GM19025 (cell line): ENCODE results near the gene KIFC1.
"Not testable (repeated sequence)": the region's sequence is repeated elsewhere in the genome, so short reads cannot be mapped to it uniquely, and the experiment has no call there.

Source experiments
- ATAC-seq: cut with Tn5 transposase; IDR thresholded peaks from one replicate; pipeline ENCODE4 v1.9.1; 2021; ENCODE audit warnings: mild to moderate bottlenecking, low read depth, moderate library complexity; ENCODE audit not compliant: unreplicated experiment

KIFC1 gene, protein sequence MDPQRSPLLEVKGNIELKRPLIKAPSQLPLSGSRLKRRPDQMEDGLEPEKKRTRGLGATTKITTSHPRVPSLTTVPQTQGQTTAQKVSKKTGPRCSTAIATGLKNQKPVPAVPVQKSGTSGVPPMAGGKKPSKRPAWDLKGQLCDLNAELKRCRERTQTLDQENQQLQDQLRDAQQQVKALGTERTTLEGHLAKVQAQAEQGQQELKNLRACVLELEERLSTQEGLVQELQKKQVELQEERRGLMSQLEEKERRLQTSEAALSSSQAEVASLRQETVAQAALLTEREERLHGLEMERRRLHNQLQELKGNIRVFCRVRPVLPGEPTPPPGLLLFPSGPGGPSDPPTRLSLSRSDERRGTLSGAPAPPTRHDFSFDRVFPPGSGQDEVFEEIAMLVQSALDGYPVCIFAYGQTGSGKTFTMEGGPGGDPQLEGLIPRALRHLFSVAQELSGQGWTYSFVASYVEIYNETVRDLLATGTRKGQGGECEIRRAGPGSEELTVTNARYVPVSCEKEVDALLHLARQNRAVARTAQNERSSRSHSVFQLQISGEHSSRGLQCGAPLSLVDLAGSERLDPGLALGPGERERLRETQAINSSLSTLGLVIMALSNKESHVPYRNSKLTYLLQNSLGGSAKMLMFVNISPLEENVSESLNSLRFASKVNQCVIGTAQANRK

GRCh38 chr6:33391278-33391921 is at the start of gene KIFC1:
Gene KIFC1 (plus strand): TSS chr6:33391823. CDS start chr6:33391986, 163 bp downstream.
- peak; percentile 87 for ATAC-seq

DNA sequence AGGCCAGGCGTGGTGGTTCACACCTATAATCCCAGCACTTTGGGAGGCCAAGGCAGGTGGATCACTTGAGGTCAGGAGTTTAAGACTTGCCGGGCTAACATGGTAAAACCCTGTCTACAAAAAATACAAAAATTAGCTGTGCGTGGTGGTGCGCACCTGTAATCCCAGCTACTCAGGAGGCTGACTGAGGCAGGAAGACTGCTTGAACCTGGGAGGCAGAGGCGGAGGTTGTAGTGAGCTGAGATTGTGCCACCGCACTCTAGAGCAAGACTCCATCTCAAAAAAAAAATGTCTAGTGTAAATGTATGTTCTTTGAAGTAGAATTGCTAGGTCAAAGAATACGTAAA is 48.0 kb upstream of the KIFC1 start:
- ATAC-seq, result not testable (repeated sequence)

- ATAC-seq, result no peak
Measured at GRCh38 chr6:33343953-33344611, 47.5 kb upstream of the KIFC1 start.

- no peak for ATAC-seq
Measured at GRCh38 chr6:33344701-33345697, 46.6 kb upstream of the KIFC1 start.

DNA sequence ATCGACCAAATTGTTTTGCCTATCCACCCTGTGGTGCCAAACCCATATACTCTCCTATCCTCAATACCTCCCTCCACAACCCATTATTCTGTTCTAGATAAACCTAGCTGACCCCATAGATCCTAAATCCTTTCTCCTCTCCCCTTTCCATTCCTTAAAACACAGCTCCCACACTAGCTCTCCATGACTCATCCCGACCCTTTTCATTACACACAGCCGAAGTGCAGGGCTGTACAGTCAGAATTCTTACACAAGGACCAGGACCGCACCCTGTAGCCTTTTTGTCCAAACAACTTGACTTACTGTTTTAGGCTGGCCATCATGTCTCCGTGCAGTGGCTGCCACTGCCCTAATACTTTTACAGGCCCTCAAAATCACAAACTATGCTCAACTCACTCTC is 44.7 kb upstream of the KIFC1 start:
- ATAC-seq, result not testable (repeated sequence)

- ATAC-seq, result no peak
Measured at GRCh38 chr6:33347816-33348215, 43.8 kb upstream of the KIFC1 start.

DNA sequence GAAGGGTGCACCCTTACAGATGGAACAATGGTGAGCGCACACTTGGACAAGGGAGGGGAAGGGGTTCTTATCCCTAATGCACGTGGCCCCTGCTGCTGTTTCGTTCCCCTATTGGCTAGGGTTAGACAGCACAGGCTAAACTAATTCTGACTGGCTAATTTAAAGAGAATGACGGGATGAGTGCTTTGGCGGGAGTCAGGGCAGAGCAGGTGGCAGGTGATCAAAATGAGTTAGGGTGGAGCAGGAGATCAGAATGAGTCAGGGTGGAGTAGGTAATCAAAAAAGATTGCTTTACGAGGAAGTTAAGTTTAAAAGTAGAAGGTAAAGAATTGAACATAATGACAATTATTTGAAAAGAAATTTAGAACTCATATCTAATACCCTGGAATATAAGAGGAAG is 35.8 kb upstream of the KIFC1 start:
- ATAC-seq, result not testable (repeated sequence)

DNA sequence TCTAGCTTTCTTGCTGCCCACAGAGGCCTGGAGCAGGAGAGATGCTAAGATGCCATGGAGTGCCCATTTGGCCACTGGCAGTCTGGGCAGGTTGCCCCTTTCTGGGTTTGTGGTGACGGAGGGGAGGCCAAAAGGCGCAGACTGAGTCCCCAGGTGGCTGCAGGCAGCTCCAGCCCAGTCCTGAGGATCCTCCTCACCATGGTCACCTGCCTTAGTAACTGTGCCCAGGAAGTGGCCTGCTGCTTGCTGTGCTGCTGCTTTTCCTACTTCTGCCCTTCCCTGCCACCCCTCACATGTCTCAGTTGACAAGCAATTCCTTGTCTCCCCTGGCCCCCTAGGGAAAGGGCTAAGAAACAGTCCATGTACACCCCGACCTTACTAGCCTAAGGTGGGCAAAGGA is 35.3 kb upstream of the KIFC1 start:
- no peak for ATAC-seq

- not testable (repeated sequence) for ATAC-seq
Measured at GRCh38 chr6:33357160-33357871, 34.3 kb upstream of the KIFC1 start.

GRCh38 chr6:33359331-33359730 is 32.3 kb upstream of the KIFC1 start:
- no peak for ATAC-seq

DNA sequence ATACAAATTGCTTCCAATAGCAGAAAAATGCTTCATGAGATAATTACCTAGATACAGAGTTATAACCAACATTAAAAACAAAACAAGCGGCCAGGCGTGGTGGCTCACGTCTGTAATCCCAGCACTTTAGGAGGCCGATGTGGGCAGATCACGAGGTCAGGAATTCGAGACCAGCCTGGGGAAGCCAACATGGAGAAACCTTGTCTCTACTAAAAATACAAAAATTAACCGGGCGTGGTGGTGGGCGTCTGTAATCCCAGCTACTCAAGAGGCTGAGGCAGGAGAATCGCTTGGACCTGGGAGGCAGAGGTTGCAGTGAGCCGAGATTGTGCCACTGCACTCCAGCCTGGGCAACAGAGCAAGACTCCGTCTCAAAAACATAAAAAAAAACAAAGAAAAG is 28.1 kb upstream of the KIFC1 start:
- ATAC-seq, result not testable (repeated sequence)

GRCh38 chr6:33364475-33365205 is 27.0 kb upstream of the KIFC1 start:
- not testable (repeated sequence) for ATAC-seq

DNA sequence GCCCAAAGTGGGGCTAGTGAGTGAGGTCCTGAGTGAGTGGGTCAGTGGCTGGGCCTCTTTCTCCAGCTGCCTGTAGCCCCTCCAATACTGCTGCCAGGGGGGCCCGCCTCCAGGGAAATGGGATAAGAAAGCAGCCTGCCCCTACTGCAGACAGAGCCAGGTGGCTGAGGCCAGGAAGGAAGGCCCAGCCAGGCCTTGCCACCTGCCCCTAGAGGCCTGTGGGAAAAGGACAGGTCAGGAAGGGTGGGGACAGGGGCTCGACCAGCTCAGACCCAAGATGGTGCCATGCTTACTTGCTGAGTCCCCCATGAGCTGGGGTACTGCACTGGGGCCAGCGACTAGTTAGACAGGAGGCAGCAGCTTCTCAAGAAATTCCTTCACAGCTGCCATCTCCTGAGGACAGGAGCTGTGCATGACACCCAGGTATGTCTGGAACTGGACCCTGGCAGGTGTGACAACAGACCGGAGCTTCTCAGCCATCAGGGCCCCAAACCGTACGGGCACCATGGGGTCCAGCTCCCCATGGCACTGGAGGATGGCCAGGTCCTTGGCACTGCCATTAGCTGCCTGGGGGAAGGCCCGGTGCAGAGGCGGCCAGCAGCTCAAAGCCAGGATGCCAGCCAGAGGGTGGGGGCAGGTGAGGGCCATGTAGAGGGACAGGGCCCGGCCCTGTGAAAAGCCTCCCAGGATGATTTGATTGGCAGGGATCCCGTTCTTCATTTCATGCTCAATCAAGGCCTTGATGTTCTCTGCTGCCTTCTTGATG is 26.2 kb upstream of the KIFC1 start:
- not testable (repeated sequence) for ATAC-seq

DNA sequence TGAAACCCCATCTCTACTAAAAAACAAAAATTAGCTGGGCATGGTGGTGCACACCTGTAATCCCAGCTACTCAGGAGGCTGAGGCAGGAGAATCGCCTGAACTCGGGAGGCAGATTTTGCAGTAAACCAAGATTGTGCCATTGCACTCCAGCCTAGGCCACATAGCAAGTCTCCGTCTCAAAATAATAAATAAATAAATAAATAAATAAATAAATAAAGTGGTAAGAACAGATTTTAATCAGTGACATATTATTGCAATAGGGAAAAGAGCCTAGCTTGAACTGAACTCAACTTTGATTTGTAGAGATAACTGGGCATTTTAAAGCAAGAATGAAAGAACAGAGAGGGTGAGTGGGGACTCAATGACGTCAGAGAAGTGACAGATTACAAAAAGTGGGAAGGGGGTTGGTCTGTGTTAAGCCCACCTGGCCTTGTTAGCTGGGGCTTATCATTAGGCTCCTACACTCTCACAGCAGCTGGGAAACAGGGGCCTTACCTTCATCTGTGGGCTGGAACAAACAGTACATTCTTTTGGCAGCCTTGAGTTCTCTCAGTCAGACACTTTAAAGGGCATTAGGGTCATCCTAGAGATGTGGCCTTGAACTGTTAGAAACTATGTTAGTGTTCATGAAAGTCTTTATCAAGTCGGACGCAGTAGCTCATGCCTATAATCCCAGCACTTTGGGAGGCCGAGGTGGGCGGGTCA is 24.5 kb upstream of the KIFC1 start:
- ATAC-seq, result no peak

DNA sequence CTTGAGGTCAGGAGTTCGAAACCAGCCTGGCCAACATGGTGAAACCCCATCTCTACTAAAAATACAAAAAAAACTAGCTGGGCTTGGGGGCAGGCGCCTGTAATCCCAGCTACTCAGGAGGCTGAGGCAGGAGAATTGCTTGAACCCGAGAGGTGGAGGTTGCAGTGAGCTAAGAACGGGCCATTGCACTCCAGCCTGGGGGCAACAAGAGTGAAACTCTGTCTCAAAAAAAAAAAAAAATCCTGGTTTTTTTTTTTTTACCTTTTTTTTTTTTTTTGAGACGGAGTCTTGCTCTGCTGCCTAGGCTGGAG is 24.0 kb upstream of the KIFC1 start:
- ATAC-seq, result not testable (repeated sequence)

DNA sequence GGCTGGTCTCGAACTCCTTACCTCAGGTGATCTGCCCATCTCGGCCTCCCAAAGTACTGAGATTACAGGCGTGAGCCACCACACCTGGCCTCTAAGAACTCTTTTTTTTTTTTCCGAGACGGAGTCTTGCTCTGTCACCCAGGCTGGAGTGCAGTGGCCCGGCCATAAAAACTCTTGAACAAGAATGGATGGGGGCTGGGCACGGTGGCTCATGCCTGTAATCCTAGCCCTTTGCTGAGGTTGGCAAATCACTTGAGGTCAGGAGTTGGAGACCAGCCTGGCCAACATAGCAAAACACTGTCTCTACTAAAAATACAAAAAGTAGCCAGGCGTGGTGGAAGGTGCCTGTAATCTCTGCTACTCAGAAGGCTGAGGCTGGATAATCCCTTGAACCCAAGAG is 19.7 kb upstream of the KIFC1 start:
- ATAC-seq, result not testable (repeated sequence)

GRCh38 chr6:33372526-33373123 is 19.0 kb upstream of the KIFC1 start:
- no peak for ATAC-seq
